GM12801 (cell line): ENCODE data around the gene C1QA.

Experiments used
- CTCF ChIP-seq: IDR thresholded peaks from one replicate; pipeline ENCODE4 v1.5.1; 2011; ENCODE audit warnings: control low read depth; ENCODE audit not compliant: insufficient read length; ENCODE audit errors: extremely low read depth

C1QA gene

GRCh38 chr1:22595108-22595507 lies 41.3 kb upstream of the C1QA start:
- TF ChIP-seq CTCF = no peak

- no peak for TF ChIP-seq CTCF
Observed at GRCh38 chr1:22597301-22597965, 39.0 kb upstream of the C1QA start.

- TF ChIP-seq CTCF = no peak
Observed at GRCh38 chr1:22597996-22598395, 38.4 kb upstream of the C1QA start.

GRCh38 chr1:22598736-22599135 lies 37.7 kb upstream of the C1QA start:
- TF ChIP-seq CTCF = no peak

GRCh38 chr1:22600071-22600816 lies 36.2 kb upstream of the C1QA start:
- no peak for TF ChIP-seq CTCF

- no peak for TF ChIP-seq CTCF
Observed at GRCh38 chr1:22600817-22601605, 35.4 kb upstream of the C1QA start.

GRCh38 chr1:22601610-22602009 lies 34.8 kb upstream of the C1QA start:
- no peak for TF ChIP-seq CTCF
